GM10847 (cell line): Measurements from ENCODE around the gene IGF1R.

Experiments
- POLR2A ChIP-seq: IDR thresholded peaks from 2 replicates; pipeline ENCODE4 v1.6.1; 2011; ENCODE audit not compliant: insufficient read length; ENCODE audit errors: extremely low read depth

Gene IGF1R

DNA sequence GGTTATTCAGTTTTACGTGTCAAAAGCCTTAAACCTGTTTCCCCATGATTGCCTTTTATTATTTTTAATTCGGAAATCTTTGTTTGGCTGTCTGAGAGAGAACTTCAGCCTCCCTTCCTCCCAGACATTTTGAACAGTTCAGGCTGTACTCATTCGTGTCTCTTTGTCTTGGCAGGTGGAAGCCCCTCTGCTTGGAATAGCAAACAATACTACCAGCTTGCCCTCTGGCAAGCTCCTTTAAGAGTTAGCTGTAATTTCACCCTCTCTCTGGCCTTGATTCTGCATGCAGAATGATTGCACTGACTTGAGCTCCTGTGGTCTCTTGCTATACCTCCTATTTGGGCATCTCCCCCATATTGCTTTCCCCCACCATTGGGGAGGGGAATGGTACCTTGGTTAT, 11.7 kb downstream of the IGF1R start:
- TF ChIP-seq POLR2A = no peak

DNA sequence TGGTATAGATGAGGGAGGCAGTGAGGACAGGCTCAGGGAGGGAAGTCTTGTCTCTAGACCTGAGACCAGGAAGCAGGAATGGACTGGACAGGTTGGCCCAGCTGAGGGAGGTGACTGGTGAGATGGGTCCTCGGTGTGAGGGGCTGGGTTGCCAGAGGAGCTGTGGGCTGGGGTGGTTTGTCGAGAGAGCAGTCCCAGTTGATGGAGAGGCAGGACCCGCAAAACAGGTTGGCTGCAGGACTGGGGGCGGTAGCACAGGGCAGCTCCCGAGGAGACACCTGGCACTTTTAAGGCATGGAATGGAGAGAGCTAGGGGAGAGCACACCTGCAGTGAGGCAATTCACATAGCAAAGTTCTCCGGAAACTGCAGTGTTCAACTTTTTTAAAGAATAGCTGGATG, 14.7 kb downstream of the IGF1R start:
- no peak for TF ChIP-seq POLR2A

DNA sequence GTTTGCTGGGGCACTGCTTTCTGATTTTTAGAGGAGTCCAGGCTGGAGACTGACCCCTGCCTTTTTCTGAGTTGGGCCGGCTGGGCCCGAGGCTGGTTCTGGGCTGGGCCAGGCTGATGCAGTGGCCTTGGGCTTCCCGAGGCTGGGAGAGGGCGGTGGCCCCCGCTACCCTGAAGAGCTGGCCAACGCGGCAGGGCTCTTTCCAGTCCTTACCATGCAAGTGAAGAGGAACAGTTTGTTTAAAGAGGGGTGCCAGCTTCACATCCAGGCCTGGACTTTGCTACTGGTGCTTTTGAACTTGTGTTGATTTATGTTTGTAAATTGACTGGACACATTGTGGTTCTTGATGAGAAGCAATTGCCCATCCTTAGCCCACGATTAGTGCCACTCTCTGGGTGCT, 15.3 kb downstream of the IGF1R start:
- no peak for TF ChIP-seq POLR2A

DNA sequence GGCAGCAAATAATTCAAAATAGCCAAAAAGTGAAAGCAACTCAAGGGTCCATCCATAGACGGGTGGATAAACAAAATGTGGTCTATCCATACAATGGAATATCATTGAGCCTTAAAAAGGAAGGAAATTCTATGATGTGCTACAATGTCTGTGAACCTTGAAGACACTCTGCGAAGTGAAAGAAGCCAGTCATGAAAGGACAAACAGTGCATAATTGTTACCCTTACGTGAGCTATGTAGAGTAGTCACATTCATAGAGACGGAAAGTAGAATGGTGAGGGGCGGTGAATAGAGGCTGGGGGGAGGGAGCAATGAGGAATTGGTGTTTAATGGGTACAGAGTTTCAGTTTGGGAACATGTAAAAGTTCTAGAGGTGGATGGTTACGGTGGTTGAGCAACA, 18.1 kb downstream of the IGF1R start:
- no peak for TF ChIP-seq POLR2A

DNA sequence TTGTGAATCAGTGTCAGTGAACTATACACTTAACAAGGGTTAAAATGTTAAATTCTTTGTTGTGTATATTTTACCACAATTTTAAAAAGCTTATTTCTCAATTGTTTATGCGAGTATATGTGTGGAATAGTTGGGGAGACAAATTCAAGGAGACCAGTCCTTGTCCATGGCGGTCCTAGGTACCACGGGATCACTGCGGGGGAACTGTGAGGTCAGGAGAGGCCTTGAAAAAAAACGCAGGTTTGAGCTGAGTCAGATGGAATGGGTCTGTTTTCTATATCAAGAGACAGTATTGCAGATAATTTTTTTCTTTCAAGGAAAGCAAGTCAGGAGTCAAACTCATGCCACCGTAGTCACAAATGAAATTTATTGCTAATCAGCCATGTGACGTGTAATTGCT, 18.5 kb downstream of the IGF1R start:
- TF ChIP-seq POLR2A = no peak

DNA sequence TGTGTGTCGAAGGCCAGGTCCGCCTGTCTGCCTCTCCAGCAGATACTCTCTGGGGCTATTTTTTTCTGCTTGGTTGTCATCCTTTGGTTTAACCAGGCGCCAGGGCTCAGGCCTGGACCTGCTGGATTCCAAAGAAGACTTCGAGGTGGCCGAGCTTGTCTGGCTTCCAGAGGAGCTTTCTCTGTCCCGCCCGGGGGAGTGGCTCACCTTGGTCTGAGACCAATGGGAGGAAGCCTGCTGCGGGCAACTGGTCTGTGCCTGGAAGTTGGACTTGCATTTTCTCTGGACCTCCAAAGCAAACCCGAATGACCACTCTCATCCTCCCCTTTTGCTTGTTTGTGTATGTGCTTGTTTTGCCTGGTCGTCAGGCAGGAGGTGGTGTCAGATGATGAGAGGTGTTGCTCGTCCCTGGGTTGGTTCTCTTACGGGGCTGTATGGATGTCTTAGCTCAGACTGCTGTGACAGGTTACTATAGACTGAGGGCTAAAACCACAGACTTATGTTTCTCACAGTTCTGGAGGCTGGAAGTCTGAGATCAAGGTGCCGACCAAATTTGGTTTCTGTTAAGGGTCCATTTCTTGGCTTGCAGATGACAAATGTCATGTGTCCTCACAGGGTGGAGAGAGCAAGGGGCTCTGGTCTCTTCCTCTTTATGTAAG, 19.3 kb downstream of the IGF1R start:
- TF ChIP-seq POLR2A = no peak

DNA sequence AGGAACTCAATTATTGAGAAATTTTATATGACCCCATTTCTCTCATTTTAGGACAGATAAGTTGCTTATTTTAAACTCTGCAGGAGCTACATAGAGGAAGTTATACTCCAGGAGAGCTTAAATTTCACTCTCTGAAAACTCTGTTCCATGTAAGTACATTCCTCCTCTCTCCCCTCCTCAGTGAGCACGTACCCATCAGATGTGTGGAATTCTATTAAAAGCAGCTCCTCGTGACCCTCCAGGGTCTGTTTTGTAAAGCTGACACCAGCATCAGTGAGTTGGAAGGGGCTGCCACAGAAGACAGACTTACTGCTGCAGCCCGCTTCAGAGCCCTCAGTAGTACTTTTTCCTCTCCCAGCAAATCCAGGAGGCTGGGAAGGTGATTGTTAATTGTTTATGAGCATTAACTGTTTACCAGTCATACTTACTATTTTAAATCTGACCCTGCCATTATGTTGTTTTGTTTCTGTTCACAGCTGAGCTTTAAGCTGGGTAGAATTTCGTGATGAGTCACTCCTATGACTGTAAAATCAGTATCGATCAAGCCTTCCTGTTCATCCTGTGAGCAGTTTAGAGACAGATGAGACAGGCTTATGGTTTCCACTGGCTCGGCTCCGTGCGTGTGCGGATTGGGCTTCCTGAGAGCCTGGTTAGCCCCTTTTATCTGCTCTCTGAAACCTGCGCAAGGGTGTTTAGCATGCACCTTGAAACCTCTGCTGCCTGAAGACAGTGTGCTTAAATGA, 20.4 kb downstream of the IGF1R start:
- TF ChIP-seq POLR2A = no peak

DNA sequence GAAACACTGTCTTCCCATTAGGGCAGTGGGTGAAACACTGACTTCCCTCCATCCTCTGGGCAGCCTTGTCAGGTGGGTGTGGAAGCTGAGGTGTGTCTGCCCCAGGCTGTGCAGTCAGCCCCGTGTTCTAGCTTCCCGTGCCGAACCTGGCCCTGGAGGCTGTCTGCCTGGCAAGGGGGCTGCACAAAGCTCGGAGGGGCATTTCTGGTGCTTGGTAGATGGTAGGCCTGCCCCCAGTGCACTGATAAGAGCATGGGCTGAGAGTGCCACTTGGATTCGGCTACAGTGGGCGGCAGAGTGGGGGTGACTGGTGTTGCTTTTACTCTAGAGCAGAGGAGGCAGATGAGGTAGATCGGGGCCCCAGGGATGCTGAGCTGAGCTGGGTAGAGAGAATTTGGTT, 21.3 kb downstream of the IGF1R start:
- TF ChIP-seq POLR2A = no peak

DNA sequence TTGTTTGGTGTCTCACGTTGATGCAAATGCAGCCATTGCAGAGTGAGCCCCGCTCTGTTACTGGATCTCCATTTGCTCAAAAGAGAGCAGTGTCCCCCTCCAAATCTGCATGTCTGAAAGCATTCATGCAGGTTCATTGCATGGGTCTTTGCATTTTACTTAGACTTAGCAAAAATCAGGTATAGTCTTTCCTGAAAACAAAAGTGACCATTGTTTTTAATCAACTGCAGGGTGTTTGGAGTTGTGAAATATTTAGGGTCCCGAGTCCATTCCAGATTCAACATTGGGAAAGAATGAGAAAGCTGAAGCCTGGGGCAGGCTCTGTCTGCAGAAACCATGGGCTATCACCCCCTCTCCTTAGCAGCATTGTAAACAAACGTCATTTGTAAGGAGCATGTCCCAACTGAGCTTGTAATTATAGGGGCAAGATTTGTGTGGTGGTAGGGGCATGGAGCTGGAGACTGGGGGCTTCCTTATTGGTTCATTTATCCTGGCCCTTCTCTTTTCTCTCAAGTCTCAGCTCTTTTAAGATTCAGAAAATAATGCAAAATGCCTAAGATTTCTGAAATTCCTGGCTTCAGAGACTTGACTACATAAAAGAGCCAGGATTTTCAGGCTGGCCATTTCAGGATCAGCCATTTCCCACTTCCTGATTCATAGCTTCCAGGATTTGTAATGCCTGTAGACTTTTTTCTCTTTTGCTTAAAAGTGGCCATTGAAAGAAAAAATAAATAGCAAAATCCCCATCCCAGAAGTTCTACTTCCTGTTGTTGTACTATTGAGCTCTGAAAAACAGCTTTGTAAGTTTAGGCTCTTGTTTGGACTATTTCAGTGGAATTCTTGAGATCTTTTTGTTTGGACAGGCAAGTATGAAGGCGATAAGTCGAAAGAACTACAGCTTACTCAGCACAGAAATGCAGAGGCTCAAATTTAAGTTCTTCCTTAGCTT, 23.0 kb downstream of the IGF1R start:
- no peak for TF ChIP-seq POLR2A

DNA sequence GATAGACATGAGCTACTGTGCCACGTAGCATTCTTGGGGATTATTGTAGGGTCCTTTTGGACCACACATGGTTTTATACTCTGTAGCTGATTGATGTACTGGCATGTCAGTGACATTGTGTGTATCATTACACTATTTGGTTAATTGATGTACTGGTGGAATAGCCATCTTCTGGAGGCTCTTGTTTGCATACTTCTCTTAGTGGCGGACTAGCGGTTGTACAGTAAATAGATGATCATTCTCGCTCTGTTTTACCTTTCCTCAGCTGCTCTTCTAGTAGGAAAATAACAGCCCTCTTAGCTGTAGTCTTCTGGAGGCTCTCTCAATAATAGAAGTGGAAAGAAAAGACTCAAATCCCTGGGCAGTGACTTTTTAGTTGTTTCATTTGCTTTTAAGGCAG, 24.8 kb downstream of the IGF1R start:
- TF ChIP-seq POLR2A = no peak

DNA sequence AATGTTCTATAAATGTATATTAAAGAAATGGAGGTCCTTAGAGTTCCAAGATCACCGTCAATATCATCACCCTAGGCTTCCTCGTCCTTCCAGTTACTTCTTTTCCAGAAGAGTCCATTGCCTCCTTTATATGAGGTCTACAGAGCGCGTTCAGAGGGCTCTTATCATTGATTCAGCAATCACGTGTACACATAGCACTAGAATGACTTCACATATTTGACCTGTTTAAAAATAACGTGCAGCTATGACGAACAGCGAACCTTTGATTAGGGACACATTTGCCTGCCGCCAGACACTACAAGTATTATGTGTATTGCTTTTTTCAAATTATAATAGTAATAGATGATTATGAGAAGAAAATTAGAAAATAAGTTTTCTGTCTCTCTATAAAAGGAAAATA, 26.0 kb downstream of the IGF1R start:
- no peak for TF ChIP-seq POLR2A

DNA sequence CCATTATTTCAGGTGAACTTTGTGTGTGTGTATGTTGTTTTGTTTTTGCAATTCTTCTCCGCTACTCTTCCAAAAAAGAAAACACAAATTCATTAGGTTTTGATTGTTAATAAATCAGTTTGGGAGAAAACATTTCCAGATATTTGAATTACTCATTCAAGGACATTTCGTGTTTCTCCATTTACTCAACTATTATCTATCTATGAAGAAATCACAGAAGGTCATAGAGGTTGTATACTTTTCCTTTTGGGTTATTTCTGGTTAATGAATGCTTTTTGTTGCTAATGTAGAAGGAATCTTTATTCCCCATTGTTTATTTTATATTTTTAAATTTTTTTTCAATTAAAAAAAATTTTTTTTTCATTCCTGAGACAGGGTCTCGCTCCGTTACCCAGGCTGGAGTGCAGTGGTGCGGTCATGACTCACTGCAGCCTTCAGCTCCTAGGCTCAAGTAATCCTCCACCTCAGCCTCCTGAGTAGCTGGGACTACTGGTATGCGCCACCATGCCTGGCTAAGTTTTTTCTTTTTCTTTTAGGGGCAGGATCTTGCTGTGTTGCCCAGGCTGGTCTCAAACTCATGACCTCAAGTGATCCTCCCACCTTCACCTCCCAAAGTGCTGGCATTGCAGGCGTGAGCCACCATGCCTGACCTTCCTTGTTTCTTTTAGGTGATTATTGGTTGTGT, 28.4 kb downstream of the IGF1R start:
- TF ChIP-seq POLR2A = no peak

DNA sequence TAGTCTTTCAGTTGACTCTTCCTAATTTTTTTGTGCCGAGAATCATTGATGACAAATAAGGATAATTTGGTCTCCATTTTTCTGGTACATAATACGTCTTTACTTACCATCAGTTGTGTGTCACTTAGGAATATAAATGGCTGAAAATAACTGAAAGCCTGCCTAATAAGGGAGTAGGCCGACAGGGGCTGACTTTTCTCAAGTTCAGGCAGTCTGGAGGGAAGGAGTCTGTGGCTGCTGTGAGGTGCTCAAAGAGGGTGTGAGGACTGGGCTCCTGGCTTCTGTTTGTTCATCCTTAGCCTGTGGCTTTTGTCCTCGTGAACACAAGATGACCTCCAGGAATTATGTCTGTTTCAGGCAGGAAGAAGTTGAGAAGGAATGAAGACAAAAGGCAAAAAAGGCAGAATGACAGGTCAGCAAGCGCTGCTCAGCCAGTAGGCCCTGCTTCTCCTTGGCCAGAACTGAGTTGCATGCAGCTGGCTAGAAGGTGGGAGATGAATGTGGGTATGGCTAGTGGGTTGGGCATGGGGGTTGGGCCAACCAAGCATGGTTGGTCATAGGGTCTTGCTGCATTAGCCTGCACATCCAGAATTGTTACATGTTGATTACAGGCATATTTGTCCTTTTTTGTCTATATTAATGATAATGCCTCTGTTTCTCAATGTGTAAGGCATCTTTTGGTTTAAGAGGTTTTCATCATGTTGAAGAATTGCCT, 29.2 kb downstream of the IGF1R start:
- no peak for TF ChIP-seq POLR2A

DNA sequence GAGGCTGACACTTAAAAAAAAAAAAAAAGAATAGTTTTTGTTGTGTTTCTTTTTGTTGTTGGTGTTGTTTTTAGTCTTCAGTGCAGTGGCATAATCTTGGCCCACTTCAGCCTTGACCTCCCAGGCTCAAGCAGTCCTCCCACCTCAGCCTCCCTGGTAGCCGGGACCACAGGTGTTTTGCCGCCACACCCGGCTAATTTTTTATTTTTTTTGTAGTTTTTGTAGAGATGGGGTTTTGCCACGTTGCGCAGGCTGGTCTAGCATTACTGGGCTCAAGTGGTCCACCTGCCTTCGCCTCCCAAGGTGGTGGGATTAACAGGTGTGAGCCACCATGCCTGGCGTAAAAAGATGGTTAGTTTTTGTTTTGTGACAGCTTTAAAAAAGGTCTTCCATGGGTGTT, 30.1 kb downstream of the IGF1R start:
- TF ChIP-seq POLR2A = no peak

DNA sequence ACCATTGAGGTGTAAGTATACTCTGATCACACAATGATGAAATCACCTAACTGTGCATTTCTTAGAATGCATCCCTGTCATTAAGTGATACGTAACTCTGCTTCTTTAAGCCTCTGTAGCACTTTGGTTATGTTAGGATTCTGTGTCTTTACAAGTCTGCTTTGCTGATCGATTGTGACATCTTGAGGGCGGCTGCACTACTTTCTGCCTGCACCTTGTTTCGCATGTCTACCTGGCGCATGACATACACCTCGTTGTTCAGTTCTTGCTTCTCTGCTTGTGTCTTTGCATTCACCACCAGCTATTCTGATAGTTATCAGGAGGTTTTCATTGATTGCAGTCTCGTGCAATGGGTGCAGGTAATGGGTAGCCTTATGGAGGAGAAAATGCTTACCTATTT, 32.7 kb downstream of the IGF1R start:
- no peak for TF ChIP-seq POLR2A

DNA sequence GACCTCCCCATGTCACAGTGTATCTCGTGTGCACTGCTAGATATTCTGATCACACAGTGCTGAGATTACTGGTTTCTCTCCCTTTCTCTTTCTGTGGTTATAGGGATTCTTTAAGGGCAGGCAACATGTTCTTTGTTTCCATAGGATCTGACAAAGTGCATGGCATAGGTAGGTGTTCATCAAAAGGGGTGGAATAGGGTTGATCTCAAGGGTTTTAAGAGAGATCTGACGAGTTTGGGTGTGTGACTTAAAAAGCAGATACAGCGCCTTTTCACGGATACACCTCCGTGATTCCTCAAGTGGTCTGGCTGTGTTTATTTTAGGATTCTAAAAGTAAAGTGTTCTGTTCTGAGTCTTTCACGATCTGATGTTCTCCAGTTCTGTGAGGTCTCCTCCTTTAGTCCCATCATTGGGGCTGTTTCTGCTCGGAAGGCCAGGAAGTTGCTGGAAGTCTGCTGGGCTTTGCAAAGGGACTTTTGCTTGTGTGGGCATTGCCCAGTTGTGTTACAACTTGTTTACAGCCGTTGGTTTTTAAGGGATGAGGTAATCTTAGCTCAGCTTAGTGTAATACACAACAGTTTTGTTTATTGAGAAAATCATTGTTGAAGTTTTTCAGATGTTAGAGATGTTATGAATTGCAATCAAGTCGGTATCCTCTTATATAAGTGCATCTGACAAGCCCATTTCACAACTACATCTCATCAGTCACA, 34.8 kb downstream of the IGF1R start:
- no peak for TF ChIP-seq POLR2A
